Stomach (tissue), 4 donors: ENCODE measurements around the gene OBP2B.

ENCODE experiments used
- CTCF ChIP-seq, 7 experiments: fragments of 450-650 bp in 4 of 7; fragments of 200-600 bp in 3 of 7; sonication (generic) in 3 of 7; IDR thresholded peaks; one replicate each; pipeline ENCODE4 v1.5.1; 2016 to 2019; ENCODE audit warnings: antibody characterized with exemption in 7 of 7, control low read depth in 2 of 7, mild to moderate bottlenecking in 1 of 7
- EP300 ChIP-seq: sonication (generic); formaldehyde crosslinking; IDR thresholded peaks from one replicate; pipeline ENCODE4 v1.6.1; 2017; ENCODE audit warnings: antibody characterized with exemption
- POLR2A ChIP-seq, 4 donors: fragments of 450-650 bp; IDR thresholded peaks; one replicate each; pipeline ENCODE4 v1.6.1; 2016; ENCODE audit warnings: antibody characterized with exemption in 4 of 4, control low read depth in 2 of 4, mild to moderate bottlenecking in 1 of 4, moderate library complexity in 1 of 4

- TF ChIP-seq CTCF (IDR thresholded peaks at IDR 0.05) = no peak
- TF ChIP-seq POLR2A (IDR thresholded peaks at IDR 0.05) = no peak
- no peak for TF ChIP-seq EP300
Measured at GRCh38 chr9:133210609-133211008, 1.6 kb upstream of the OBP2B start.
